LNCaP clone FGC (cell line): ENCODE data around the gene RBM19.

Experiments used
- DNase-seq: peaks from one replicate; pipeline ENCODE4 v3.0.0-alpha.2; 2011; ENCODE audit warnings: low read depth
- H3K4me3 ChIP-seq: 2 replicates; pipeline ENCODE4 v1.5.1; 2011; ENCODE audit warnings: mild to moderate bottlenecking, low read depth, low read length, control low read depth
- TF ChIP-seq, protein P1 (sequence below): IDR thresholded peaks from 2 replicates; pipeline ENCODE4 v1.5.1; 2012; ENCODE audit warnings: mild to moderate bottlenecking; ENCODE audit not compliant: control insufficient read depth, insufficient read depth; ENCODE audit errors: extremely low read depth

The RBM19 gene

DNA sequence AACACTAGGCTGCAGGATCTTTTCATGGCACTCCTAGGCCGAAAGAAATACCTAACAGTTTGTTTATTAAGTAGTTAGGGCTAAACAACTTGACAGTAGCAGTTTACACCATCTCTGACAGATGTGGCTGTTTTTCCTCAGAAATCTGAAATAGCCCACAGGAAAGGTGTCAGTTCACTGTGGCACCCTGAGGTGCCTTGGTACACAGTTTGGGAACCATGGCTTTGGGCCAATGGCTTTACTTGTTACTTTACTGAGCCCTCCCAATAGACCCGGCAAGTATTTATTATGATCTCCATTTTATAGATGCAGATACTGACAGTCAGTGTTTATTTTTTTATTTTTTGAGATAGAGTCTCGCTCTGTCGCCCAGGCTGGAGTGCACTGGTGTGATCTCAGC lies 69.3 kb downstream of the RBM19 start:
- no peak for DNase-seq
- H3K4me3 ChIP-seq, result no peak overlapping the region
- TF ChIP-seq, protein P1, sequence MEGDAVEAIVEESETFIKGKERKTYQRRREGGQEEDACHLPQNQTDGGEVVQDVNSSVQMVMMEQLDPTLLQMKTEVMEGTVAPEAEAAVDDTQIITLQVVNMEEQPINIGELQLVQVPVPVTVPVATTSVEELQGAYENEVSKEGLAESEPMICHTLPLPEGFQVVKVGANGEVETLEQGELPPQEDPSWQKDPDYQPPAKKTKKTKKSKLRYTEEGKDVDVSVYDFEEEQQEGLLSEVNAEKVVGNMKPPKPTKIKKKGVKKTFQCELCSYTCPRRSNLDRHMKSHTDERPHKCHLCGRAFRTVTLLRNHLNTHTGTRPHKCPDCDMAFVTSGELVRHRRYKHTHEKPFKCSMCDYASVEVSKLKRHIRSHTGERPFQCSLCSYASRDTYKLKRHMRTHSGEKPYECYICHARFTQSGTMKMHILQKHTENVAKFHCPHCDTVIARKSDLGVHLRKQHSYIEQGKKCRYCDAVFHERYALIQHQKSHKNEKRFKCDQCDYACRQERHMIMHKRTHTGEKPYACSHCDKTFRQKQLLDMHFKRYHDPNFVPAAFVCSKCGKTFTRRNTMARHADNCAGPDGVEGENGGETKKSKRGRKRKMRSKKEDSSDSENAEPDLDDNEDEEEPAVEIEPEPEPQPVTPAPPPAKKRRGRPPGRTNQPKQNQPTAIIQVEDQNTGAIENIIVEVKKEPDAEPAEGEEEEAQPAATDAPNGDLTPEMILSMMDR, result no peak

DNA sequence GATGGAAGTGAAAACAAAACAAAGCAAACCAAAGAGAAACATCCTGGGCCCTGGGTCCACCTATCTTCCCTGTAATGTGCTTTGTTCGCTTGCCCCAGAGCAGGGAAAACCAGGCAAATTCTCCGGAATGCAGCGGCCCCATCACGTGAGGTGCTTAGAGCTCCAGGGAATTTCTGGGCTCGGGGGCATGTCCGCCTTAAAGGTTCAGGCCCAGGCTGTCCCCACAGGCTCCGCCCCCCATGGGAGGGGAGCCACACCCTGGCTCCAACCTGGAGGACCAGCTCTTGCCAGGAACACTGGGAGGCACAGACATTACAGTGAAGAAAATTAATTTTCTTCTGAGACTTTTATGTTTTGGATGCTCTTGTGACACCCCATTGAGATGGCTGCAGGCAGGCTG lies 69.9 kb downstream of the RBM19 start:
- H3K4me3 ChIP-seq, result no peak overlapping the region
- no peak for DNase-seq
- TF ChIP-seq, protein P1, result no peak

DNA sequence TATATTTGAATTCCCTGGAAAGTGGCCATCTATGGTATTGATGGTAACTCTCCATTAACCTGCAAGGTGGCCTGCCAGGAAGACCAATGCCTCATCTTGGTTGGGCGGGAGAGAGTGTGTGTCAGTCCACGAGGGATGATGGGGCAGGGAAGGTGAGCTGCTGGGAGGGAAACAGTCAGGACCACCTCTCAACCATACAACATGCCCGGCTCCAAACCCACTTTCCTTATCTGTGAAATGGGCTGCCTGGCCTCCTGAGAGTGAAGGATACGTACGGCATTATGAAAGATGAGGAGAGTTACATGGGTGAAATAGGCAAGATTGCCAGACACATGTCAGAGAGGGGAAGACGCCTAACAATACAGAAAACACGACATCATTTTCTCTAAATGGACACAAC lies 70.9 kb downstream of the RBM19 start:
- TF ChIP-seq, protein P1, result no peak
- H3K4me3 ChIP-seq, result no peak overlapping the region
- no peak for DNase-seq

DNA sequence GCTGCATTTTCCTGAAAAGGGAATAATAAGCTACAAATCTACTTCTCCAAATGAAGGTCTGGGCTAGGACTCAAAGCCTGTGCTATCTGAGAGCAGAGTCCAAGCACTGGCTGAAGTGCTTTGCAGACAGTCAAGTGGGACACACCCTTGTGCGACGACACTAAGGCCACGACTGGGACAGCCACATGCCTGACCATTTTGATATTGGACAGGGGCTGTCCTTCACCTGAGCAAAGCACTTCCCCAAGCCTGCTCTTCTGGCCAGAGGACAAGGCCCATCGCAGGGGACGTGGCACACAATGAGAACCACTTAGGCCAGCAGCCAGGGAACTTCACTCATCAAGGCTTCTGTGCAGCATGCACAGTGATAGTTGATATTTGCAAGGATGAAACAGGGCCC lies 71.4 kb downstream of the RBM19 start:
- TF ChIP-seq, protein P1, result no peak
- H3K4me3 ChIP-seq, result no peak overlapping the region
- no peak for DNase-seq

DNA sequence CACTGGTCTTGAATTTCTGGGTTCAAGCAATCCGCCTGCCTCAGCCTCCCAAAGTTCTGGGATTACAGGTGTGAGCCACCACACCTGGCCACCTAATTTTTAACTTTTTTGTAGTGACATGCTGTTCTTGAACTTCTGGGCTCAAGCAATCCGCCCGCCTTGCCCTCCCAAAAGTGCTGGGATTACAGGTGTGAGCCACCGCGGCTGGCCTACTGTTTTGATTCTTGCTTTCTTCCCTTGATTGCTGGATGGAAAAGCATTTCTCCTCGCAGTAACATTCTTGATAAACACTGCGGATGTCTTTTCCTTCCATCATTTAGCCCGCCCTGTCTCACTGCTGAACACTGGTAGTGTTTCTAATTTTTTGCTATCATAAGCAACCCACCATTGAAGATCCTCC lies 72.9 kb downstream of the RBM19 start:
- TF ChIP-seq, protein P1, result no peak
- DNase-seq, result no peak
- no peak overlapping the region for H3K4me3 ChIP-seq

DNA sequence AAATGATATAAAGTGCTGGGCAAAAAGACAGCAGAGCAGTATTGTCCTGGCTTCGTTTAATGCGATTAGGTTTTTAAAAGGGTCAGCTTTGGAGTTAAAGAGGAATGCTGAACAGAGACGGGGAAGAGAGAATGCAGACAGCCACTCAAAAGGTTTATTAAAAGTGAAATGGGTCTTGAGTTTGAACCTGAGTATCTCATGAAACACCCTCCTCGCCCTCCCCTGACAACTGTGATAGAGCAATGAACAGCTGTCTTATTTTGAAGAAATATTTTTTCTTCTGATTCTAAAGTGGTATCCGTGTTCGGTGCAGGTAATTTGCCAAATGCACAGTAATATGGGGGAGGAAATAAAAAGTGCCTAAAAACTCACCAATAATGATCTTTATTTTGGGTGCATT lies 73.6 kb downstream of the RBM19 start:
- TF ChIP-seq, protein P1, result no peak
- DNase-seq, result no peak
- no peak overlapping the region for H3K4me3 ChIP-seq

DNA sequence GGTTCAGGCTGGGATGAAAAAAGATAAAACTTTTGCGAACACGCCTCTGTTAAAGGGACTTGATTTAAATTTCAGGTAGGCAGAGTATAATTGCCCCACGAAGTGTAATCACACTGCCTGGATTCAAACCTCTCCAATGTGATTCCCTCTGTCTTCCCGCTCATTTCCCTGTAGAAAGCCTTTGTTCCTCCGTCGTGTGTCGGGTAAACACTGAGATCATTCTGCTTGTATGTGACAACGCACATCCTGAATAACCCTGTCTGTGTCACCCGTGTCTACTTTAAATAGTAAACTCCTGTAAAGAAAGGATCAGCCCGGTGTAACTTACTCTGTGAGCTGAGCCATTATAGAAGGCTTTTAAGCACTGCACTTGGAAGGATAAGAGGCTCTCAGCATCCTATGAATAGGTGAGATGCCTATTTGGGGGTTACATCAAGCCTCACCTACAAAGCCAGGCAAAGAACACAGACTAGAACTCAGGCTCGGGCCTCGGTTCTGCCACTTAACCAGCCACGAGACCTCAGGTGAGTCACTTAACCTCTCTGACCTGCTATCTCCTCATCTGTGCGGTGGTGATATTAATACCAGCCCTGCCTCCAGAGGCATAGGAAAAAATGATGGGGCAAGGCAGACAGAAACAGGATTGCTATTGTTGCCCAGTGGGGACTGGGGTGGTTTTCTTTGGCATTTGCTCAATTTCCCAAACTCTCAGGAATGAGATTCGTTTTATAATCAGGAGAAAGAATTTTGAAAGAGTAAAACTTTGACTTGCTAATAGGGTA lies 74.2 kb downstream of the RBM19 start:
- no peak for DNase-seq
- TF ChIP-seq, protein P1, result no peak

More for the DNA sequence above, 74.2 kb downstream of the RBM19 start:
- H3K4me3 ChIP-seq, result no peak overlapping the region
